Small intestine (tissue), 7 donors: Measurements from ENCODE around the gene LRRTM4. TPM values are rescaled to one million over a fixed set of nuclear protein-coding genes. Genes with fewer than 3 reads are reported as not detected.

Experiments used
- DNase-seq, 2 donors: peaks; one replicate each; pipeline versions ENCODE4 v3.0.0 to v3.0.0-alpha.2; 2013
- FAIRE-seq: peaks from 2 replicates; lab custom pipeline; 2012; peaks lifted over from hg19 to GRCh38; lab: Jason Lieb, UNC
- H3K27ac ChIP-seq, 3 donors: one replicate each; pipeline ENCODE4 v1.5.1; 2013; ENCODE audit warnings: low read length in 2 of 3, mild to moderate bottlenecking in 2 of 3, control low read depth in 1 of 3, inconsistent platforms in 1 of 3, low read depth in 1 of 3, moderate library complexity in 1 of 3
- H3K27me3 ChIP-seq, 3 donors: one replicate each; pipeline ENCODE4 v1.6.1; 2013; ENCODE audit warnings: low read length in 3 of 3, inconsistent platforms in 1 of 3; ENCODE audit not compliant: control insufficient read depth in 3 of 3, insufficient read depth in 3 of 3
- H3K36me3 ChIP-seq, 3 donors: one replicate each; pipeline ENCODE4 v1.6.1; 2013; ENCODE audit warnings: low read length in 3 of 3, inconsistent platforms in 1 of 3, low read depth in 1 of 3, mild to moderate bottlenecking in 1 of 3, moderate library complexity in 1 of 3; ENCODE audit not compliant: control insufficient read depth in 3 of 3, insufficient read depth in 2 of 3
- H3K4me1 ChIP-seq, 3 donors: one replicate each; pipeline ENCODE4 v1.6.1; 2013; ENCODE audit warnings: low read length in 2 of 3, inconsistent platforms in 1 of 3, low read depth in 1 of 3, mild to moderate bottlenecking in 1 of 3, moderate library complexity in 1 of 3; ENCODE audit not compliant: control insufficient read depth in 3 of 3, insufficient read depth in 2 of 3
- H3K4me3 ChIP-seq, 3 donors: one replicate each; pipeline ENCODE4 v1.5.1; 2013; ENCODE audit warnings: low read length in 3 of 3, control low read depth in 1 of 3, inconsistent platforms in 1 of 3, low read depth in 1 of 3, mild to moderate bottlenecking in 1 of 3, moderate library complexity in 1 of 3
- H3K9me3 ChIP-seq, 2 donors: one replicate each; pipeline ENCODE4 v1.6.1; 2013; ENCODE audit warnings: low read depth in 1 of 2, low read length in 1 of 2; ENCODE audit not compliant: control insufficient read depth in 2 of 2, insufficient read depth in 1 of 2
- WGBS, 3 donors: extraction: QIAGEN DNeasy Blood & Tissue Kit; methylation state at CpG; one replicate each; pipeline ENCODE4 v1.1.7; 2013; 5-methylcytosine and 5-hydroxymethylcytosine counted together
- polyA plus RNA-seq, 4 donors: library from polyadenylated mRNA; stranded (reverse) in 3 of 4; unstranded in 1 of 4; fragments of 200-250 nt in 3 of 4; fragments of 120-200 nt in 1 of 4; gene quantifications; one replicate each; pipeline versions ENCODE4 v1.2.1 to v1.2.3, GENCODE V29; 2013
- donor health status: healthy with polysubstance abuse.
- donor health status: control.
- donor health status: control.
- donor health status: Bipolar disorder and iron deficiency.
- donor health status: healthy.

Gene LRRTM4
- polyA plus RNA-seq, 4 donors, result 0.07 to 0.09 TPM; not detected in 2

- no peak for FAIRE-seq
These were observed 193.8 kb downstream of the LRRTM4 start for GRCh38 chr2:77328134-77328931.

GRCh38 chr2:77325395-77325794, 196.8 kb downstream of the LRRTM4 start:
- DNase-seq (no peak), FAIRE-seq (no peak)
- Histone ChIP-seq H3K4me1 (no peaks in the 10 kb centered on the region), H3K27me3 (no peaks in the 10 kb centered on the region), H3K27ac (no peak overlapping the region), H3K9me3 (no peaks in the 10 kb centered on the region), H3K36me3 (no peaks in the 10 kb centered on the region), H3K4me3 (no peak overlapping the region)
- 67 to 69% (median 68%) methylated on average over 3 of the region's 3 CpGs for WGBS, 3 donors

More at GRCh38 chr2:77328134-77328931, 193.8 kb downstream of the LRRTM4 start:
- DNase-seq, result no peak
- 40 to 56% (median 52%) methylated on average over 5 of the region's 5 CpGs for WGBS, 3 donors
- no peaks in the 10 kb centered on the region for H3K4me1 ChIP-seq
- H3K36me3 ChIP-seq, result no peaks in the 10 kb centered on the region
- no peak overlapping the region for H3K4me3 ChIP-seq
- H3K27ac ChIP-seq, result no peak overlapping the region
- peaks cover 0 to 6% of the 10 kb centered on the region in 2 donors for H3K9me3 ChIP-seq
- no peaks in the 10 kb centered on the region for H3K27me3 ChIP-seq

- FAIRE-seq (no peak), DNase-seq (no peak)
- no peaks in the 10 kb centered on the region for H3K9me3 ChIP-seq
- H3K27ac ChIP-seq, result no peak overlapping the region
- H3K36me3 ChIP-seq, result no peaks in the 10 kb centered on the region
- H3K4me3 ChIP-seq, result no peak overlapping the region
- no peaks in the 10 kb centered on the region for H3K4me1 ChIP-seq
- WGBS, 3 donors, result 81 to 87% (median 84%) methylated on average over 3 of the region's 3 CpGs
- no peaks in the 10 kb centered on the region for H3K27me3 ChIP-seq
These were observed 199.7 kb downstream of the LRRTM4 start for GRCh38 chr2:77322431-77322830.

- no peak for FAIRE-seq
- WGBS, 3 donors, result 33 to 37% (median 34%) methylated on average over 5 of the region's 5 CpGs
These were observed 207.5 kb downstream of the LRRTM4 start for GRCh38 chr2:77314721-77315120.

GRCh38 chr2:77310416-77310815, 211.8 kb downstream of the LRRTM4 start:
- no peak overlapping the region for H3K4me3 ChIP-seq
- H3K4me1 ChIP-seq, result no peaks in the 10 kb centered on the region
- no peaks in the 10 kb centered on the region for H3K36me3 ChIP-seq
- WGBS, 3 donors, result 43 to 59% (median 59%) methylated on average over 3 of the region's 3 CpGs
- H3K27ac ChIP-seq, result no peak overlapping the region
- H3K27me3 ChIP-seq, result no peaks in the 10 kb centered on the region
- FAIRE-seq (no peak), DNase-seq (no peak)
- no peaks in the 10 kb centered on the region for H3K9me3 ChIP-seq

More at GRCh38 chr2:77314721-77315120, 207.5 kb downstream of the LRRTM4 start:
- DNase-seq, result no peak
- H3K4me1 ChIP-seq, result no peaks in the 10 kb centered on the region
- H3K36me3 ChIP-seq, result no peaks in the 10 kb centered on the region
- H3K4me3 ChIP-seq, result no peak overlapping the region
- no peaks in the 10 kb centered on the region for H3K9me3 ChIP-seq
- no peaks in the 10 kb centered on the region for H3K27me3 ChIP-seq
- no peak overlapping the region for H3K27ac ChIP-seq

- Histone ChIP-seq H3K27ac (no peak overlapping the region), H3K27me3 (no peaks in the 10 kb centered on the region), H3K4me3 (no peak overlapping the region), H3K36me3 (no peaks in the 10 kb centered on the region), H3K4me1 (no peaks in the 10 kb centered on the region), H3K9me3 (no peaks in the 10 kb centered on the region)
- 59 to 82% (median 60%) methylated on average over 2 of the region's 2 CpGs for whole genome bisulfite sequencing, 3 donors
- DNase-seq (no peak), FAIRE-seq (no peak)
These were observed 212.5 kb downstream of the LRRTM4 start for GRCh38 chr2:77309725-77310124.

- Histone ChIP-seq H3K9me3 (no peaks in the 10 kb centered on the region), H3K27ac (no peak overlapping the region), H3K27me3 (no peaks in the 10 kb centered on the region), H3K4me3 (no peak overlapping the region), H3K36me3 (no peaks in the 10 kb centered on the region), H3K4me1 (no peaks in the 10 kb centered on the region)
- no peak for DNase-seq
- 62 to 65% (median 62%) methylated on average over 1 of the region's 1 CpG for WGBS, 3 donors
- FAIRE-seq, result no peak
These were observed 220.7 kb downstream of the LRRTM4 start for GRCh38 chr2:77301441-77301840.

- H3K27ac ChIP-seq, result no peak overlapping the region
- no peaks in the 10 kb centered on the region for H3K9me3 ChIP-seq
- WGBS, 3 donors, result 81 to 88% (median 82%) methylated on average over 5 of the region's 5 CpGs
- H3K27me3 ChIP-seq, result no peaks in the 10 kb centered on the region
- no peaks in the 10 kb centered on the region for H3K4me1 ChIP-seq
- H3K4me3 ChIP-seq, result no peak overlapping the region
- no peaks in the 10 kb centered on the region for H3K36me3 ChIP-seq
- DNase-seq, result no peak
- FAIRE-seq, result no peak
These were observed 225.4 kb downstream of the LRRTM4 start for GRCh38 chr2:77296791-77297190.
